Measurements from ENCODE around the gene LDLRAD4.

The LDLRAD4 gene

GRCh38 chr18:13372531-13372951 is 154.0 kb downstream of the LDLRAD4 start:
- DNase-seq (ENCODE audit: low spot score) = no peak

GRCh38 chr18:13374096-13374467 is 155.5 kb downstream of the LDLRAD4 start:
- no peak for DNase-seq (ENCODE audit: low spot score)

- DNase-seq (ENCODE audit: low spot score) = peak; percentile 84
Measured at GRCh38 chr18:13374468-13375301, 156.1 kb downstream of the LDLRAD4 start.

- DNase-seq (ENCODE audit: low spot score) = no peak
Measured at GRCh38 chr18:13375302-13376255, 157.0 kb downstream of the LDLRAD4 start.

- DNase-seq (ENCODE audit: low spot score) = no peak
Measured at GRCh38 chr18:13376298-13376840, 157.8 kb downstream of the LDLRAD4 start.

- DNase-seq (ENCODE audit: low spot score) = no peak
Measured at GRCh38 chr18:13376841-13377351, 158.3 kb downstream of the LDLRAD4 start.

GRCh38 chr18:13377496-13377895 is 158.9 kb downstream of the LDLRAD4 start:
- no peak for DNase-seq (ENCODE audit: low spot score)

GRCh38 chr18:13378150-13378549 is 159.6 kb downstream of the LDLRAD4 start:
- DNase-seq (ENCODE audit: low spot score) = no peak

GRCh38 chr18:13379062-13379865 is 160.7 kb downstream of the LDLRAD4 start:
- DNase-seq (ENCODE audit: low spot score) = no peak

- no peak for DNase-seq (ENCODE audit: low spot score)
Measured at GRCh38 chr18:13379930-13380690, 161.6 kb downstream of the LDLRAD4 start.

GRCh38 chr18:13380691-13381070 is 162.1 kb downstream of the LDLRAD4 start:
- no peak for DNase-seq (ENCODE audit: low spot score)

- no peak for DNase-seq (ENCODE audit: low spot score)
Measured at GRCh38 chr18:13381331-13381730, 162.8 kb downstream of the LDLRAD4 start.

- peak; percentile 84 for DNase-seq (ENCODE audit: low spot score)
Measured at GRCh38 chr18:13381944-13382365, 163.4 kb downstream of the LDLRAD4 start.

- no peak for DNase-seq (ENCODE audit: low spot score)
Measured at GRCh38 chr18:13382366-13382953, 163.9 kb downstream of the LDLRAD4 start.

- no peak for DNase-seq (ENCODE audit: low spot score)
Measured at GRCh38 chr18:13382954-13383827, 164.6 kb downstream of the LDLRAD4 start.

- no peak for DNase-seq (ENCODE audit: low spot score)
Measured at GRCh38 chr18:13386891-13387801, 168.6 kb downstream of the LDLRAD4 start.

- no peak for DNase-seq (ENCODE audit: low spot score)
Measured at GRCh38 chr18:13387855-13388548, 169.4 kb downstream of the LDLRAD4 start.
